GM04503 (cell line): ENCODE measurements around the gene MPP3.
A peak's percentile ranks its signal among the peaks of the same experiment; 100 is the strongest.

Experiments used
- DNase-seq: peaks from one replicate; pipeline ENCODE4 v3.0.0-alpha.2; 2012; ENCODE audit warnings: low read depth

MPP3 gene

GRCh38 chr17:43832168-43832975, 574 bp downstream of the MPP3 start:
- DNase-seq = peak; percentile 11

- no peak for DNase-seq
Measured at GRCh38 chr17:43831633-43832032, 1.3 kb downstream of the MPP3 start.

GRCh38 chr17:43830510-43831140, 2.3 kb downstream of the MPP3 start:
- no peak for DNase-seq

GRCh38 chr17:43829738-43830137, 3.2 kb downstream of the MPP3 start:
- no peak for DNase-seq

- no peak for DNase-seq
Measured at GRCh38 chr17:43827596-43827995, 5.3 kb downstream of the MPP3 start.

- no peak for DNase-seq
Measured at GRCh38 chr17:43826206-43826605, 6.7 kb downstream of the MPP3 start.

- no peak for DNase-seq
Measured at GRCh38 chr17:43825567-43825966, 7.4 kb downstream of the MPP3 start.

GRCh38 chr17:43823350-43824084, 9.4 kb downstream of the MPP3 start:
- DNase-seq = no peak

- no peak for DNase-seq
Measured at GRCh38 chr17:43822570-43823190, 10.3 kb downstream of the MPP3 start.

GRCh38 chr17:43820759-43821158, 12.2 kb downstream of the MPP3 start:
- DNase-seq = no peak

- no peak for DNase-seq
Measured at GRCh38 chr17:43818966-43819365, 14.0 kb downstream of the MPP3 start.

- no peak for DNase-seq
Measured at GRCh38 chr17:43817826-43818225, 15.1 kb downstream of the MPP3 start.

- no peak for DNase-seq
Measured at GRCh38 chr17:43816336-43817320, 16.3 kb downstream of the MPP3 start.

- DNase-seq = peak; percentile 70
Measured at GRCh38 chr17:43814714-43815113, 18.2 kb downstream of the MPP3 start.

GRCh38 chr17:43814026-43814425, 18.9 kb downstream of the MPP3 start:
- no peak for DNase-seq

GRCh38 chr17:43813386-43813785, 19.6 kb downstream of the MPP3 start:
- DNase-seq = no peak

- DNase-seq = no peak
Measured at GRCh38 chr17:43812396-43813265, 20.3 kb downstream of the MPP3 start.

GRCh38 chr17:43810823-43811222, 22.1 kb downstream of the MPP3 start:
- DNase-seq = no peak

- DNase-seq = no peak
Measured at GRCh38 chr17:43810226-43810715, 22.7 kb downstream of the MPP3 start.

GRCh38 chr17:43809121-43809520, 23.8 kb downstream of the MPP3 start:
- DNase-seq = no peak
